ENCODE results near the gene AHCYL1. TPM values are rescaled to one million over a fixed set of nuclear protein-coding genes. Genes with fewer than 3 reads are reported as not detected.

The AHCYL1 gene
- polyA plus RNA-seq, 2 of the 4 experiments (the other 2 are of a cell fraction) = 124 to 148 TPM

DNA sequence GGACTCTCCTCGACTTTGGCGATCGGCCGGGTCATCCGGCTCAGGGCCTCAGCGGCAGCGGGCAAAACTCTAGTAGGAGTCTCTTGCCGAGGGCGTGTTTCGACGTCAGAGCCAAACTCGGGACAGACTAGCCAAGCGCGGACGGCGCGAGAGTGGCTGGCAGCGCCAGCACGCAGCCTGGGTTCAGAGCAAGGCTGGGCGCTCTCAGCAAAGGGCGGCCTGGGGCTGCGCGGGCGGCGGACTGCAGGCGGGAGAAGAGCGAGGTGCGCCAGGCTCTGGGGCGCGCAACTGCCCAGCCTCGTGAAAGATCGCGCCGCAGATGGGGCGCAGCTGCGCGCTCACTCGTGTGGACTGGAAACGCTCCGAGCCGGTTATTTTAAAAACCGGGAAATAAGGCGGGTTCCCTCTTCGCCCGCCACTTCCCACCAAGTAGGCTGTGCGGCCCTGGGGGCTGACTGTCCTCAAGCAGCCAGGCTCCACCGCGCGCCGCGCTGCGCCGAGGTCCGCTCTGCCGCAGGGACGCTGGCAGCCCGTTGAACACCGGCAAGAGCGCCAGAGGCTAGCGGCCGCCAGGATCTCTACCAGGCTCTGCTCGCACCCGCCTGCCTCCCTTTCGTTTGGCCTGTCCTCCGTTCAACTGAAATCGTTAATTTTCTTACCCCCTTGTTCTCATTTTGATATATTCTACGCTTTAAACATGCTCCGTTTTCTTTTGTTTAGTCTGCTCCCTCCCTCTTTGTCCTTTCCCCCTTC, 83.5 kb downstream of the AHCYL1 start:
- Histone ChIP-seq H3K4me3 (no peak overlapping the region), H3K4me2 (no peak overlapping the region), H3K4me1 (no peaks in the 10 kb centered on the region), H3K9me3 (no peaks in the 10 kb centered on the region), H3K27ac (no peak overlapping the region)
- FAIRE-seq (no peak), ATAC-seq (no peak), DNase-seq (ENCODE audit: low read depth in 1 of 2, low spot score in 1 of 2) (no peak)
- CTCF ChIA-PET = interaction anchor here (1.0 to 10.3 kb wide), 3 partner anchors 7 to 20 kb away, joined by 3 to 130 read pairs (median 4); no protein-coding TSS in a partner anchor
- no peak for TF ChIP-seq RNF2 (IDR thresholded peaks at IDR 0.05; ENCODE audit: borderline replicate concordance, low read depth)
- POLR2A ChIA-PET = no interaction called here
- WGBS (ENCODE audit: missing lambda C conversion rate) = 91% methylated on average over 67 of the region's 68 CpGs

DNA sequence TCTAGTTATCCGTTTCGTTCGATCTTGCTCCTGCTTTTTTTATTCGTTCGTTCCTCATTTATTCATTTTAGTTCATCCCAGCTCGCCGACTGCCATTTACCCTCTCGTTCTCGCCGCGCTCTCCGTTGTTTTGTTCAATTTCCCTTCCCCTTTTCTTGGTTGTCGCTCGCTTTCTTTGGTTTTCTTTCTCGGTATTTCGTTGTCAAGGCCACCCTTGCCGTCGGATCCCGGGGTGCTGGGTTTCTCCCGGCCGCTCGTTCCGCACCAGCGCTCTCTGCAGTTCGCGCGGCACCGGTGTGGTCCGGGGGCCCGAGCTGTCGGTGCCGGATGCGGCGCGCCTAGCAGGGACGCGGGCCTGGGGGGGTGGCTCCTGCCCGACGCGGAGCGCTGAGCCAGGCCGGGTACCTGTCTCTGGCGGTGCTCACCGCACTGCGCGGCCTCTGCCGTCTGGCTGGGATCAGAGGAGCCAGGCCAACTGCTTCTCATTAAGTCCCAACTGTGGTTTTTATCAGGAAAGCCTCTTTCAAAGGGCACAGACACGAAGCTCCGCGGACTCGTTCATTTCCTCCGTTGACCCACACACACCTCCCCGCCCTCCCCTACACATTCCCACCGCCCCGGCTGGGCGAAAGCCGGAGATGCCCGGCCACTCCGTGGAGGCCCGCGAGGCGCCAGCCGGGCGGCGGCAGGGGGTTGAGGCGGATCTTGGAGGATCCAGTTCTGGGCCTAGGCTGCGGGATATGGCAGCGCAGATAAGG, 84.3 kb downstream of the AHCYL1 start:
- H3K4me2 ChIP-seq = no peak overlapping the region
- POLR2A ChIA-PET = no interaction called here
- no peak for FAIRE-seq
- no peak overlapping the region for H3K4me3 ChIP-seq
- no peaks in the 10 kb centered on the region for H3K9me3 ChIP-seq
- CTCF ChIA-PET = interaction anchor here (1.0 to 1.6 kb wide), 2 partner anchors 8 to 19 kb away, joined by 3 to 4 read pairs; no protein-coding TSS in a partner anchor
- DNase-seq (ENCODE audit: low read depth in 1 of 2, low spot score in 1 of 2) = no peak
- H3K27ac ChIP-seq = no peak overlapping the region
- TF ChIP-seq CTCF (IDR thresholded peaks at IDR 0.05) (no peak), RARB (CRISPR knock-in tag; IDR thresholded peaks at IDR 0.05) (no peak), ATOH8 (CRISPR knock-in tag; IDR thresholded peaks at IDR 0.05; ENCODE audit: low read depth) (no peak), CHD4 (IDR thresholded peaks at IDR 0.05; ENCODE audit: borderline replicate concordance) (no peak), HEYL (CRISPR knock-in tag; IDR thresholded peaks at IDR 0.05) (no peak), TFCP2L1 (CRISPR knock-in tag; IDR thresholded peaks at IDR 0.05) (no peak), CEBPB (IDR thresholded peaks at IDR 0.05) (no peak)
- TF ChIP-seq, protein P1, sequence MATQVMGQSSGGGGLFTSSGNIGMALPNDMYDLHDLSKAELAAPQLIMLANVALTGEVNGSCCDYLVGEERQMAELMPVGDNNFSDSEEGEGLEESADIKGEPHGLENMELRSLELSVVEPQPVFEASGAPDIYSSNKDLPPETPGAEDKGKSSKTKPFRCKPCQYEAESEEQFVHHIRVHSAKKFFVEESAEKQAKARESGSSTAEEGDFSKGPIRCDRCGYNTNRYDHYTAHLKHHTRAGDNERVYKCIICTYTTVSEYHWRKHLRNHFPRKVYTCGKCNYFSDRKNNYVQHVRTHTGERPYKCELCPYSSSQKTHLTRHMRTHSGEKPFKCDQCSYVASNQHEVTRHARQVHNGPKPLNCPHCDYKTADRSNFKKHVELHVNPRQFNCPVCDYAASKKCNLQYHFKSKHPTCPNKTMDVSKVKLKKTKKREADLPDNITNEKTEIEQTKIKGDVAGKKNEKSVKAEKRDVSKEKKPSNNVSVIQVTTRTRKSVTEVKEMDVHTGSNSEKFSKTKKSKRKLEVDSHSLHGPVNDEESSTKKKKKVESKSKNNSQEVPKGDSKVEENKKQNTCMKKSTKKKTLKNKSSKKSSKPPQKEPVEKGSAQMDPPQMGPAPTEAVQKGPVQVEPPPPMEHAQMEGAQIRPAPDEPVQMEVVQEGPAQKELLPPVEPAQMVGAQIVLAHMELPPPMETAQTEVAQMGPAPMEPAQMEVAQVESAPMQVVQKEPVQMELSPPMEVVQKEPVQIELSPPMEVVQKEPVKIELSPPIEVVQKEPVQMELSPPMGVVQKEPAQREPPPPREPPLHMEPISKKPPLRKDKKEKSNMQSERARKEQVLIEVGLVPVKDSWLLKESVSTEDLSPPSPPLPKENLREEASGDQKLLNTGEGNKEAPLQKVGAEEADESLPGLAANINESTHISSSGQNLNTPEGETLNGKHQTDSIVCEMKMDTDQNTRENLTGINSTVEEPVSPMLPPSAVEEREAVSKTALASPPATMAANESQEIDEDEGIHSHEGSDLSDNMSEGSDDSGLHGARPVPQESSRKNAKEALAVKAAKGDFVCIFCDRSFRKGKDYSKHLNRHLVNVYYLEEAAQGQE (IDR thresholded peaks at IDR 0.05) = no peak
- no peaks in the 10 kb centered on the region for H3K4me1 ChIP-seq
- 81% methylated on average over 29 of the region's 68 CpGs for WGBS (ENCODE audit: missing lambda C conversion rate)
- no peak for ATAC-seq

DNA sequence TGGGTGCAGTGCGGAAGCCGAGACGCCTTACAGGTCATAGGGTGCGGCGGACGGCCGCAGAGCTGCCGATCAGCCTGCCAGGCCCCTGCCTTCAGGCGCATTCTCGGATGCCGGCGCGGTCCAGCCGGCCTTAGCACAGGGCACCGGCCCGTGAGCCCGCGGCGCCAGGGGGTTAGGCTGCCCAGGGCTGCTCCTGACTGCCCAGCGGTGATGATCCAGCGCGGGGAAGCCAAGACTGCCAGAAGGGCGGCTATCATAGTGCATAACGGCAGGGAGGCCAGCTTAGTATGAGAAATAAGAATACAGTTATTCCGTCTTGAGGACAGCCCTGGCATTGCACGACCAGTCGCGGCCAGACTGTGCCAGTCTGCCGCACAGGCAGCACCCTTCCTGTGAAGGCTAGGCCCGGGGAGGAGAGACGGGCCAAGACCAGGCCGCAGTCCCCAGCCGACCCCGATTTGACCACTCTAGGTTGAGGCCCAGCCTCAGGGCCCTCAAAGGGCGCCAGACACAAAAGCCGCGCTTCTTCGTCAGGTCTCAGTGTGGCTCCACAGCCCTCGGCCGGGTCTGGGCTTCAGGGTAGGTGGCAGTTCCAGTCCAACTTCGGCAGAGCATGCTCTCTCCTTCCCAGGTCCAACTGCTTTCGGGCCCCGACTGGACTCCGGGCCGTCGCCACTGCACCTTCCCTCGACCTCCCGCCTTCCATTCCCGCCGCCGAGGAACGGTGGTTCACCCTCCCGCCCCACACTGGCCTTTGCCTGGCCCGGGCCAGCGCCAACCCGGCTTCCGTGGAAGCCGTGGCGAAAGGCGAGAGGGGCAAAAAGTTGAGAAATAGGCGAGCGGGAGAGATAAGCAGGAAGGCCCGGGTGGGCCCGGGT, 85.1 kb downstream of the AHCYL1 start:
- Histone ChIP-seq H3K4me1 (no peaks in the 10 kb centered on the region), H3K27ac (no peak overlapping the region), H3K4me3 (no peak overlapping the region), H3K4me2 (no peak overlapping the region), H3K9me3 (no peaks in the 10 kb centered on the region)
- WGBS (ENCODE audit: missing lambda C conversion rate) = 89% methylated on average over 39 of the region's 64 CpGs
- CTCF ChIA-PET = interaction anchor here (1.6 kb wide), 1 partner anchor 19 kb away, joined by 3 read pairs; no protein-coding TSS in a partner anchor
- DNase-seq (ENCODE audit: low read depth in 1 of 2, low spot score in 1 of 2) (no peak), FAIRE-seq (no peak), ATAC-seq (no peak)
- POLR2A ChIA-PET = no interaction called here
- TF ChIP-seq SMC3 (IDR thresholded peaks at IDR 0.05) (no peak), BHLHE40 (IDR thresholded peaks at IDR 0.05; ENCODE audit: low read depth, low read length) (no peak), FOXS1 (CRISPR knock-in tag; IDR thresholded peaks at IDR 0.05) (no peak), RFX5 (IDR thresholded peaks at IDR 0.05) (no peak), JUN (IDR thresholded peaks at IDR 0.05) (no peak), TFCP2L1 (CRISPR knock-in tag; IDR thresholded peaks at IDR 0.05) (no peak), RARB (CRISPR knock-in tag; IDR thresholded peaks at IDR 0.05) (no peak), ZSCAN20 (CRISPR knock-in tag; IDR thresholded peaks at IDR 0.05) (no peak), CBX8 (IDR thresholded peaks at IDR 0.05) (no peak), USF2 (IDR thresholded peaks at IDR 0.05) (no peak), KDM5A (IDR thresholded peaks at IDR 0.05) (no peak), HDAC2 (IDR thresholded peaks at IDR 0.05) (no peak), RCOR1 (IDR thresholded peaks at IDR 0.05; ENCODE audit: low read depth, low read length) (no peak), RAD21 (conservative IDR thresholded peaks at IDR 0.05 in 1 of 2, IDR thresholded peaks at IDR 0.05 in 1 of 2) (no peak)
- TF ChIP-seq, protein P2, sequence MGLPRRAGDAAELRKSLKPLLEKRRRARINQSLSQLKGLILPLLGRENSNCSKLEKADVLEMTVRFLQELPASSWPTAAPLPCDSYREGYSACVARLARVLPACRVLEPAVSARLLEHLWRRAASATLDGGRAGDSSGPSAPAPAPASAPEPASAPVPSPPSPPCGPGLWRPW (IDR thresholded peaks at IDR 0.05) = no peak
